Measurements from ENCODE around the gene CEP44. TPM values are rescaled to one million over a fixed set of nuclear protein-coding genes. Genes with fewer than 3 reads are reported as not detected.

The CEP44 gene
- total RNA-seq, 1 experiment from 2014 or later: 11.5 TPM

GRCh38 chr4:174255786-174256185 is 27.9 kb upstream of the CEP44 start:
- H3K27ac ChIP-seq (ENCODE audit: low read depth, low read length): no peak overlapping the region
- H3K9me2 ChIP-seq (ENCODE audit: insufficient read depth): no peaks in the 10 kb centered on the region
- H3K27me3 ChIP-seq (ENCODE audit: insufficient read depth, low read length): no peaks in the 10 kb centered on the region
- no peaks in the 10 kb centered on the region for H3K4me1 ChIP-seq (ENCODE audit: control insufficient read depth in 1 of 2, insufficient read depth in 2 of 2, low read length in 2 of 2)
- no peak overlapping the region for H2AFZ ChIP-seq (ENCODE audit: low read depth, low read length, poor library complexity, severe bottlenecking)
- no peak for DNase-seq (ENCODE audit: low read depth, low spot score)
- ChIA-PET CTCF (no interaction called here), RAD21 (ENCODE audit: low non-redundant PET in 1 of 2, low total read pairs in 2 of 2, uncharacterized antibody in 2 of 2, unreplicated experiment in 2 of 2) (no interaction called here), POLR2A (no interaction called here)
- no TSS peak for BruUV-seq (replicated peaks)
- no peak for ATAC-seq
- no peak overlapping the region for H3K4me3 ChIP-seq (replicated peaks in 1 of 2; ENCODE audit: low read depth in 1 of 2, low read length in 2 of 2)
- H3K4me2 ChIP-seq (ENCODE audit: low read length): no peak overlapping the region
- no peaks in the 10 kb centered on the region for H4K20me1 ChIP-seq (ENCODE audit: insufficient read depth)
- TF ChIP-seq POLR2AphosphoS5 (IDR thresholded peaks at IDR 0.05; ENCODE audit: low read depth, low read length) (no peak), EGR1 (IDR thresholded peaks at IDR 0.05; ENCODE audit: low read depth) (no peak), REST (IDR thresholded peaks at IDR 0.05; ENCODE audit: low read depth) (no peak), EZH2 (IDR thresholded peaks at IDR 0.05) (no peak), ZBTB33 (IDR thresholded peaks at IDR 0.05; ENCODE audit: extremely low read depth, insufficient replicate concordance, low read length) (no peak), SRF (IDR thresholded peaks at IDR 0.05; ENCODE audit: low read depth) (no peak), RAD21 (IDR thresholded peaks at IDR 0.05; ENCODE audit: low read depth) (no peak), FOSL1 (IDR thresholded peaks at IDR 0.05; ENCODE audit: low read depth) (no peak)
- H3K36me3 ChIP-seq (ENCODE audit: control insufficient read depth in 1 of 2, insufficient read depth in 2 of 2, low read length in 2 of 2): no peaks in the 10 kb centered on the region
- no peaks in the 10 kb centered on the region for H3K79me2 ChIP-seq (ENCODE audit: insufficient read depth, low read length)
- H3K9ac ChIP-seq (ENCODE audit: low read length): no peak overlapping the region
- intact Hi-C loops (cut with micrococcal nuclease): no loop called here
- no peaks in the 10 kb centered on the region for H3K9me3 ChIP-seq (ENCODE audit: control insufficient read depth in 1 of 2, insufficient read depth in 1 of 2, low read depth in 1 of 2, low read length in 2 of 2)
